ENCODE results near the gene NCAPD2. TPM values are rescaled to one million over a fixed set of nuclear protein-coding genes. Genes with fewer than 3 reads are reported as not detected.

The NCAPD2 gene
- total and polyA plus RNA-seq, 2 of the 4 experiments (the other 2 are of a cell fraction), result 35.6 to 57.9 TPM

DNA sequence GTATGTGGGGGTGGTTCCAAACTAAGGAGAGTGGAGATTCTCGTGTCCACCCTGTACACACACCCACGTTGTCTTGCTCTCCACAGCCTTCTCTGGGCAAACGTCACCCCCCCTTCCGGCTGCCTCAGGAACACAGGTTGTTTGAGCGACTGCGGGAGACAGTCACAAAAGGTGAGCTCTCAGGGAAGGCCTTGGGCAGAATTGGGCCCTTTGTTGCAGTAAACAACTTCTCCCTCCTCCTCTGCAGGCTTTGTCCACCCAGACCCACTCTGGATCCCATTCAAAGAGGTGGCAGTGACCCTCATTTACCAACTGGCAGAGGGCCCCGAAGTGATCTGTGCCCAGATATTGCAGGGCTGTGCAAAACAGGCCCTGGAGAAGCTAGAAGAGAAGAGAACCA lies 32.3 kb downstream of the NCAPD2 start:
- ATAC-seq (ENCODE audit: low read depth), result no peak
- no TSS peak for BruUV-seq (replicated peaks)
- no peak overlapping the region for H3K4ac ChIP-seq (ENCODE audit: low read depth, low read length)

More for the DNA sequence above, 32.3 kb downstream of the NCAPD2 start:
- Histone ChIP-seq H2AK5ac (ENCODE audit: low read depth, low read length) (no peak overlapping the region), H2BK5ac (ENCODE audit: low read depth, low read length, poor library complexity, severe bottlenecking) (no peak overlapping the region), H3K56ac (ENCODE audit: extremely low read depth, insufficient read depth, low read length) (no peak overlapping the region), H4K5ac (ENCODE audit: low read depth, low read length) (no peak overlapping the region), H3K9me1 (ENCODE audit: insufficient read depth, low read length) (no peaks in the 10 kb centered on the region), H2BK15ac (ENCODE audit: low read depth, low read length) (no peak overlapping the region), H3K27me3 (ENCODE audit: control insufficient read depth, insufficient read depth, low read length) (no peaks in the 10 kb centered on the region), H4K20me1 (ENCODE audit: insufficient read depth, low read length) (no peaks in the 10 kb centered on the region), H2BK120ac (ENCODE audit: low read depth, low read length) (no peak overlapping the region), H2AK9ac (replicated peaks; ENCODE audit: low read depth, low read length, poor library complexity) (no peak overlapping the region), H3K4me1 (ENCODE audit: control insufficient read depth, insufficient read depth, low read length) (no peaks in the 10 kb centered on the region), H3K27ac (ENCODE audit: insufficient read depth, low read length) (no peak overlapping the region), H3K79me1 (ENCODE audit: low read depth in 1 of 2, low read length in 2 of 2) (peaks cover 16 to 43% of the 10 kb centered on the region in 2 experiments), H3K4me2 (ENCODE audit: low read depth, low read length) (no peak overlapping the region), H2AFZ (replicated peaks; ENCODE audit: low read length, poor library complexity) (no peak overlapping the region), H3K9ac (ENCODE audit: low read depth, low read length) (no peak overlapping the region), H3K14ac (replicated peaks; ENCODE audit: low read depth, low read length) (no peak overlapping the region), H4K91ac (ENCODE audit: insufficient read depth, low read depth, low read length) (no peak overlapping the region), H4K8ac (ENCODE audit: low read depth in 2 of 2, low read length in 2 of 2) (no peak overlapping the region), H3K4me3 (ENCODE audit: insufficient read depth, low read depth, low read length) (no peak overlapping the region), H3K18ac (ENCODE audit: low read depth, low read length) (no peak overlapping the region), H2BK20ac (ENCODE audit: low read depth, low read length) (no peak overlapping the region), H3K9me3 (ENCODE audit: control insufficient read depth, insufficient read depth, low read length) (no peaks in the 10 kb centered on the region), H3K36me3 (ENCODE audit: control insufficient read depth, insufficient read depth, low read length) (peaks cover 71% of the 10 kb centered on the region), H3K23ac (ENCODE audit: low read depth, low read length) (no peak overlapping the region)
- TF ChIP-seq BHLHE40 (IDR thresholded peaks at IDR 0.05; ENCODE audit: low read depth, low read length) (no peak), MAZ (IDR thresholded peaks at IDR 0.05; ENCODE audit: borderline replicate concordance, low read depth, low read length) (no peak), CHD1 (IDR thresholded peaks at IDR 0.05; ENCODE audit: low read depth, low read length) (no peak), RFX5 (IDR thresholded peaks at IDR 0.05; ENCODE audit: low read depth, low read length) (no peak), RCOR1 (IDR thresholded peaks at IDR 0.05; ENCODE audit: insufficient replicate concordance, low read length) (no peak)
- DNase-seq, result no peak
- intact Hi-C loops (cut with micrococcal nuclease), result no loop called here
- in situ Hi-C loops (cut with MboI; ENCODE audit: low sequenced_read_pairs), result no loop called here
- dilution Hi-C loops (cut with HindIII; ENCODE audit: low sequenced_read_pairs, unreplicated experiment), result no loop called here
- ChIA-PET CTCF (no interaction called here), POLR2A (ENCODE audit: unreplicated experiment) (no interaction called here)
- WGBS, 2 experiments (ENCODE audit: extremely low coverage in 2 of 2, insufficient read length in 1 of 2), result 100% methylated on average over 3 of the region's 7 CpGs; no CpG with 5 or more reads in 1 of the 2 experiments
